Activated CD4-positive, CD25-positive, alpha-beta regulatory T cell (primary cell): Measurements from ENCODE around the gene DPPA2.
"Not testable (repeated sequence)": the region's sequence is repeated elsewhere in the genome, so short reads cannot be mapped to it uniquely, and the experiment has no call there.

Experiments used
- DNase-seq, 4 experiments: peaks; one replicate each; lab custom pipeline; 2025; lab: John Stamatoyannopoulos, UW

The DPPA2 gene

GRCh38 chr3:109316162-109316730 is at the start of gene DPPA2:
DPPA2 (minus strand) TSS chr3:109316517; CDS start chr3:109314542, 1,975 bp downstream.
- no peak for DNase-seq

GRCh38 chr3:109364088-109364487 is 47.8 kb upstream of the DPPA2 start:
- no peak for DNase-seq

GRCh38 chr3:109363634-109364033 is 47.3 kb upstream of the DPPA2 start:
- DNase-seq, result no peak

GRCh38 chr3:109362823-109363222 is 46.5 kb upstream of the DPPA2 start:
- no peak for DNase-seq

GRCh38 chr3:109358809-109359208 is 42.5 kb upstream of the DPPA2 start:
- DNase-seq, result not testable (repeated sequence)

GRCh38 chr3:109356442-109357155 is 40.3 kb upstream of the DPPA2 start:
- no peak for DNase-seq

GRCh38 chr3:109355625-109356441 is 39.5 kb upstream of the DPPA2 start:
- DNase-seq, result no peak

- DNase-seq, result no peak
Measured at GRCh38 chr3:109353057-109353456, 36.7 kb upstream of the DPPA2 start.

GRCh38 chr3:109351231-109351630 is 34.9 kb upstream of the DPPA2 start:
- DNase-seq, result no peak

GRCh38 chr3:109346770-109347295 is 30.5 kb upstream of the DPPA2 start:
- DNase-seq, result no peak

- DNase-seq, result no peak
Measured at GRCh38 chr3:109346099-109346498, 29.8 kb upstream of the DPPA2 start.

GRCh38 chr3:109339714-109340648 is 23.7 kb upstream of the DPPA2 start:
- DNase-seq, result no peak

- no peak for DNase-seq
Measured at GRCh38 chr3:109339197-109339596, 22.9 kb upstream of the DPPA2 start.

GRCh38 chr3:109338322-109338721 is 22.0 kb upstream of the DPPA2 start:
- DNase-seq, result no peak

GRCh38 chr3:109337393-109337792 is 21.1 kb upstream of the DPPA2 start, which contains the start of gene DPPA4:
DPPA4 (minus strand) TSS chr3:109337546; CDS start chr3:109337517, 29 bp downstream.
- DNase-seq, result no peak

- no peak for DNase-seq
Measured at GRCh38 chr3:109336291-109336861, 20.1 kb upstream of the DPPA2 start.

GRCh38 chr3:109334572-109334971 is 18.3 kb upstream of the DPPA2 start:
- DNase-seq, result no peak

GRCh38 chr3:109331692-109332091 is 15.4 kb upstream of the DPPA2 start:
- no peak for DNase-seq

- DNase-seq, result no peak
Measured at GRCh38 chr3:109330405-109330804, 14.1 kb upstream of the DPPA2 start.

- no peak for DNase-seq
Measured at GRCh38 chr3:109328202-109328601, 11.9 kb upstream of the DPPA2 start.

GRCh38 chr3:109325657-109326056 is 9.3 kb upstream of the DPPA2 start:
- DNase-seq, result no peak
